GM12891 (cell line): ENCODE results near the gene PDGFC.

Experiments
- POLR2A ChIP-seq: IDR thresholded peaks from 2 replicates; pipeline ENCODE4 v1.6.1; 2011; ENCODE audit warnings: low read depth, low read length, control low read depth
- POLR2AphosphoS5 ChIP-seq: IDR thresholded peaks from 2 replicates; pipeline ENCODE4 v1.6.1; 2011; ENCODE audit warnings: low read depth, low read length, control low read depth
- SPI1 ChIP-seq: IDR thresholded peaks from 2 replicates; pipeline ENCODE4 v1.6.1; 2011; ENCODE audit warnings: low read depth, low read length, control low read depth
- TAF1 ChIP-seq: IDR thresholded peaks from 2 replicates; pipeline ENCODE4 v1.6.1; 2011; ENCODE audit warnings: low read depth, low read length, control low read depth

DNA sequence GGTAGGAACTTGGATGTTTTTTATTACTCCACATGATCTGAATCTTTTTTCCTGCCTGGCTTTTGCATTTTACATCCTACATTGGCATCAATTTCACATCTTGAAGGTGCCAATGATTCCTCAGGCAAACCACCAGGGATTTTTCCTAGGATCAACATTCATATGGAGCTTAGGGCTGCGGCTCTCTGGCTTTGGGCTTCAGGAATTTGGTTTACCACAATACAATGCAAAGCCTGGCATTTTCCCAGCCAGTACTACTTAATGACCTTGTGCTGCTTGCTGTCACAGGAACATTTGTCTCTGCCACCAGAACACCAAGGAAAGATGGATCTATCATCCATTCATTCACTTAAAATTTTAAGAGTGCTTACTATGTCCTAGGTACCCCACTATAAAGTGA lies 180.7 kb downstream of the PDGFC start:
- TF ChIP-seq TAF1, result no peak
- TF ChIP-seq POLR2AphosphoS5, result no peak
- TF ChIP-seq POLR2A, result no peak
- no peak for TF ChIP-seq SPI1
